ENCODE measurements around the gene LMNA. TPM values are rescaled to one million over a fixed set of nuclear protein-coding genes. Genes with fewer than 3 reads are reported as not detected.

LMNA gene
- polyA plus RNA-seq, 1 of the 3 experiments (the other 2 are of a cell fraction), result 983 TPM

DNA sequence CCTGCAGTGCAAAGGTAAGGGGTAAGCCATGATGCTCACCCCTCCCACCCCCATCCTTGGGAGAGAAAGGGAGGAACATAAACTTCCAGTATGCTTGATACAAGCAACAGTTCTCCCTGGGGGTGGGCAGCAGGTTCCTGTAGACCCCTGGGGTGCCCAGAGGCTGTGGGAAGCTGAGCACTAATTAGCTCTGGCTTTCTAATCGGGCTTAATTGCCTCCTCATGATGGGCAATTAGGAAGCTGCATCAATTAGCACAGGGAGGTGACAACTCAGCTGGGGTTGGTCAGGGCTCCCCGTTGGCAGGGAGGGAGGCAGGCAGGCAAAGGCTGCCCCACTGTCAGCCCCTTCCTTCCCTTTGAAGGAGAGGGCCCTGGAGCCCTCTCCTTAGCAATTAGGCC lies 15.7 kb upstream of the LMNA start:
- CTCF ChIA-PET, result interaction anchor here (1.0 to 29.6 kb wide), 5 partner anchors 8 to 161 kb away, joined by 3 to 1559 read pairs (median 28); partner anchors contain the start of gene LMNA
- no peak overlapping the region for H2AFZ ChIP-seq (ENCODE audit: low read depth)
- 100% methylated on average over 1 of the region's 2 CpGs for WGBS (ENCODE audit: low lambda C conversion rate)

GRCh38 chr1:156099282-156099681 lies 15.2 kb upstream of the LMNA start:
- Histone ChIP-seq H2AFZ (ENCODE audit: low read depth) (no peak overlapping the region), H4K20me1 (ENCODE audit: insufficient read depth) (no peaks in the 10 kb centered on the region), H3K9ac (no peak overlapping the region), H3K27me3 (ENCODE audit: insufficient read depth) (no peaks in the 10 kb centered on the region), H3K79me2 (ENCODE audit: insufficient read depth) (peaks cover 54% of the 10 kb centered on the region), H3K9me3 (no peaks in the 10 kb centered on the region), H3K9me2 (no peaks in the 10 kb centered on the region), H3K4me2 (no peak overlapping the region), H3K36me3 (replicated peaks in 1 of 2; ENCODE audit: control insufficient read depth in 1 of 2, insufficient read depth in 2 of 2, low read length in 1 of 2) (peaks cover 0 to 3% of the 10 kb centered on the region in 2 experiments), H3K27ac (ENCODE audit: low read depth in 2 of 2, low read length in 1 of 2) (no peak overlapping the region), H3K4me1 (ENCODE audit: control insufficient read depth in 1 of 2, insufficient read depth in 2 of 2, low read depth in 1 of 2, low read length in 1 of 2) (peaks cover 37 to 47% of the 10 kb centered on the region in 2 experiments), H3F3A (replicated peaks; ENCODE audit: insufficient read depth) (peaks cover 37% of the 10 kb centered on the region), H3K4me3 (ENCODE audit: low read depth in 2 of 2, low read length in 1 of 2) (no peak overlapping the region)
- ChIA-PET CTCF (interaction anchor here (1.0 to 29.6 kb wide), 5 partner anchors 8 to 161 kb away, joined by 3 to 1559 read pairs (median 28); partner anchors contain the start of gene LMNA), POLR2A (interaction anchor here (0.9 kb wide), 1 partner anchor 17 kb away, joined by 3 read pairs; the partner anchor contains the start of gene MEX3A)
- 82% methylated on average over 3 of the region's 3 CpGs for WGBS (ENCODE audit: low lambda C conversion rate)
- no peak for DNase-seq
- TF ChIP-seq RAD21 (IDR thresholded peaks at IDR 0.05; ENCODE audit: low read length), result no peak
- TF ChIP-seq USF1 (IDR thresholded peaks at IDR 0.05; ENCODE audit: borderline replicate concordance, low read depth), result no peak
- TF ChIP-seq USF2 (IDR thresholded peaks at IDR 0.05; ENCODE audit: borderline replicate concordance, low read depth, low read length), result no peak
- TF ChIP-seq FOXM1 (IDR thresholded peaks at IDR 0.05; ENCODE audit: low read depth), result no peak
- TF ChIP-seq POLR2AphosphoS5 (IDR thresholded peaks at IDR 0.05; ENCODE audit: low read depth, low read length), result no peak
- no peak for TF ChIP-seq RXRA (IDR thresholded peaks at IDR 0.05; ENCODE audit: borderline replicate concordance, low read depth)
- TF ChIP-seq MXI1 (IDR thresholded peaks at IDR 0.05; ENCODE audit: low read depth, low read length), result no peak
- no peak for TF ChIP-seq FOSL2 (IDR thresholded peaks at IDR 0.05; ENCODE audit: borderline replicate concordance, low read depth)
- TF ChIP-seq EZH2phosphoT487 (IDR thresholded peaks at IDR 0.05; ENCODE audit: borderline replicate concordance, low read depth), result no peak
- TF ChIP-seq EP300 (IDR thresholded peaks at IDR 0.05; ENCODE audit: borderline replicate concordance in 1 of 2, low read depth in 1 of 2, low read length in 1 of 2), result no peak
- TF ChIP-seq GATA2 (CRISPR knock-in tag; IDR thresholded peaks at IDR 0.05), result no peak
- no peak for TF ChIP-seq CTCF (IDR thresholded peaks at IDR 0.05)
- TF ChIP-seq, protein P1, sequence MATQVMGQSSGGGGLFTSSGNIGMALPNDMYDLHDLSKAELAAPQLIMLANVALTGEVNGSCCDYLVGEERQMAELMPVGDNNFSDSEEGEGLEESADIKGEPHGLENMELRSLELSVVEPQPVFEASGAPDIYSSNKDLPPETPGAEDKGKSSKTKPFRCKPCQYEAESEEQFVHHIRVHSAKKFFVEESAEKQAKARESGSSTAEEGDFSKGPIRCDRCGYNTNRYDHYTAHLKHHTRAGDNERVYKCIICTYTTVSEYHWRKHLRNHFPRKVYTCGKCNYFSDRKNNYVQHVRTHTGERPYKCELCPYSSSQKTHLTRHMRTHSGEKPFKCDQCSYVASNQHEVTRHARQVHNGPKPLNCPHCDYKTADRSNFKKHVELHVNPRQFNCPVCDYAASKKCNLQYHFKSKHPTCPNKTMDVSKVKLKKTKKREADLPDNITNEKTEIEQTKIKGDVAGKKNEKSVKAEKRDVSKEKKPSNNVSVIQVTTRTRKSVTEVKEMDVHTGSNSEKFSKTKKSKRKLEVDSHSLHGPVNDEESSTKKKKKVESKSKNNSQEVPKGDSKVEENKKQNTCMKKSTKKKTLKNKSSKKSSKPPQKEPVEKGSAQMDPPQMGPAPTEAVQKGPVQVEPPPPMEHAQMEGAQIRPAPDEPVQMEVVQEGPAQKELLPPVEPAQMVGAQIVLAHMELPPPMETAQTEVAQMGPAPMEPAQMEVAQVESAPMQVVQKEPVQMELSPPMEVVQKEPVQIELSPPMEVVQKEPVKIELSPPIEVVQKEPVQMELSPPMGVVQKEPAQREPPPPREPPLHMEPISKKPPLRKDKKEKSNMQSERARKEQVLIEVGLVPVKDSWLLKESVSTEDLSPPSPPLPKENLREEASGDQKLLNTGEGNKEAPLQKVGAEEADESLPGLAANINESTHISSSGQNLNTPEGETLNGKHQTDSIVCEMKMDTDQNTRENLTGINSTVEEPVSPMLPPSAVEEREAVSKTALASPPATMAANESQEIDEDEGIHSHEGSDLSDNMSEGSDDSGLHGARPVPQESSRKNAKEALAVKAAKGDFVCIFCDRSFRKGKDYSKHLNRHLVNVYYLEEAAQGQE (IDR thresholded peaks at IDR 0.05; ENCODE audit: low read depth, low read length), result no peak

More for the DNA sequence above, 15.7 kb upstream of the LMNA start:
- Histone ChIP-seq H3K4me3 (ENCODE audit: low read depth in 2 of 2, low read length in 1 of 2) (no peak overlapping the region), H3K79me2 (ENCODE audit: insufficient read depth) (peaks cover 51% of the 10 kb centered on the region), H4K20me1 (ENCODE audit: insufficient read depth) (no peaks in the 10 kb centered on the region), H3K27ac (ENCODE audit: low read depth in 2 of 2, low read length in 1 of 2) (no peak overlapping the region), H3F3A (replicated peaks; ENCODE audit: insufficient read depth) (peaks cover 37% of the 10 kb centered on the region), H3K36me3 (replicated peaks in 1 of 2; ENCODE audit: control insufficient read depth in 1 of 2, insufficient read depth in 2 of 2, low read length in 1 of 2) (peaks cover 0 to 3% of the 10 kb centered on the region in 2 experiments), H3K9me2 (no peaks in the 10 kb centered on the region), H3K9ac (no peak overlapping the region), H3K27me3 (ENCODE audit: insufficient read depth) (no peaks in the 10 kb centered on the region), H3K9me3 (no peaks in the 10 kb centered on the region), H3K4me2 (no peak overlapping the region), H3K4me1 (ENCODE audit: control insufficient read depth in 1 of 2, insufficient read depth in 2 of 2, low read depth in 1 of 2, low read length in 1 of 2) (peaks cover 32 to 42% of the 10 kb centered on the region in 2 experiments; a peak in 3 of 4 replicates)
- DNase-seq, result no peak
- POLR2A ChIA-PET, result interaction anchor here (0.9 kb wide), 1 partner anchor 16 kb away, joined by 3 read pairs; the partner anchor contains the start of gene MEX3A
- TF ChIP-seq TAF1 (IDR thresholded peaks at IDR 0.05; ENCODE audit: borderline replicate concordance, low read depth, low read length) (no peak), SMC3 (IDR thresholded peaks at IDR 0.05; ENCODE audit: low read depth, low read length) (no peak), GATA2 (CRISPR knock-in tag; IDR thresholded peaks at IDR 0.05) (no peak), FOSL2 (IDR thresholded peaks at IDR 0.05; ENCODE audit: borderline replicate concordance, low read depth) (no peak)
- TF ChIP-seq, protein P2, sequence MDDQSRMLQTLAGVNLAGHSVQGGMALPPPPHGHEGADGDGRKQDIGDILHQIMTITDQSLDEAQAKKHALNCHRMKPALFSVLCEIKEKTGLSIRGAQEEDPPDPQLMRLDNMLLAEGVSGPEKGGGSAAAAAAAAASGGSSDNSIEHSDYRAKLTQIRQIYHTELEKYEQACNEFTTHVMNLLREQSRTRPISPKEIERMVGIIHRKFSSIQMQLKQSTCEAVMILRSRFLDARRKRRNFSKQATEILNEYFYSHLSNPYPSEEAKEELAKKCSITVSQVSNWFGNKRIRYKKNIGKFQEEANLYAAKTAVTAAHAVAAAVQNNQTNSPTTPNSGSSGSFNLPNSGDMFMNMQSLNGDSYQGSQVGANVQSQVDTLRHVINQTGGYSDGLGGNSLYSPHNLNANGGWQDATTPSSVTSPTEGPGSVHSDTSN (IDR thresholded peaks at IDR 0.05), result no peak

Data from SK-N-SH (cell line).